NOMO-1 treated with dmso at 0.1 percent for 144 hours (cell line): ENCODE data around the gene CLEC7A.

ENCODE experiments used
- DNase-seq: peaks from one replicate; lab custom pipeline; 2025; ENCODE audit not compliant: unreplicated experiment; lab: John Stamatoyannopoulos, UW

The CLEC7A gene

DNA sequence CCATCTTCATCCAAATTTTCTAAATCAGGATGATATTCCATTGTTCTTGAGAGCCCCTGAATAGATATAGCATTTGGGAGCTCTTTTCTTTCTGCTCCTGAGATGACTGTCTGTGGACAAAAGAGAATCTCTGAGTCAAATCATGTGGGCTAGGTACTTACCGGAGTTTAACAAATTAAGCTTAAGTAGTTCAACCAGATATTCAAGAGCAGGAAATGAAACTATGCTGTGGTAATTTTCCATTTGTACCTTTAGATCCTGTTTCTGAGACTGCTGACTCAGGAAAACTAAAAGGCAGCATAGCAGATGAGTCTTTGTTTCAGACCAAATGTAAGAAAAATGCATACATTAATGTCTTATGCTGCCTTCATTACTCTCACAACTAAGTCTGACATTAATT, at the start of gene CLEC7A:
CLEC7A (minus strand) TSS at position 158 of the 400 bp plus-strand sequence; CDS start at position 41, 117 bp downstream.
- DNase-seq: peak; percentile 29

DNA sequence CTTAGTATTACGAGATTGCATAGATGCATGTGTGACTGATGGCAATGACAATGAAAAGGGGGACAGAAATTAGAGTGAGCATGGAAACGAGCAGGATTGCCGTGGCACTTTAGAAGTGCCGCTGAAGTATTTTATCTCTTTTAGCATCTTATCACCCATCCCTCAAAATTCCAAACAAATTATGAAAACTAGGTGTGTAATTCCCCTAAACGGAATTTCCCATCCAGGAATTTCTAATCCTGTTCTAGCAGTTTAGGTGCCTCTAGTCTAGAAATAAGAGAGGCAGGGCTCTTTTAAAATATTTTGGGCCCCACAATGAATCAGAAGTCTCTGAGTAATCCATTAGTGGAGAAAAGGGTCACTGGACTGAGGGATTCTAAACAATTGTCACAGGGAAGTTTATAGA, 49.8 kb upstream of the CLEC7A start:
- DNase-seq: no peak

GRCh38 chr12:10178821-10179220, 48.8 kb upstream of the CLEC7A start, which contains the start of gene TMEM52B:
TSS of gene TMEM52B (plus strand) at chr12:10179032. CDS start at chr12:10179575, 543 bp downstream.
- DNase-seq: no peak

DNA sequence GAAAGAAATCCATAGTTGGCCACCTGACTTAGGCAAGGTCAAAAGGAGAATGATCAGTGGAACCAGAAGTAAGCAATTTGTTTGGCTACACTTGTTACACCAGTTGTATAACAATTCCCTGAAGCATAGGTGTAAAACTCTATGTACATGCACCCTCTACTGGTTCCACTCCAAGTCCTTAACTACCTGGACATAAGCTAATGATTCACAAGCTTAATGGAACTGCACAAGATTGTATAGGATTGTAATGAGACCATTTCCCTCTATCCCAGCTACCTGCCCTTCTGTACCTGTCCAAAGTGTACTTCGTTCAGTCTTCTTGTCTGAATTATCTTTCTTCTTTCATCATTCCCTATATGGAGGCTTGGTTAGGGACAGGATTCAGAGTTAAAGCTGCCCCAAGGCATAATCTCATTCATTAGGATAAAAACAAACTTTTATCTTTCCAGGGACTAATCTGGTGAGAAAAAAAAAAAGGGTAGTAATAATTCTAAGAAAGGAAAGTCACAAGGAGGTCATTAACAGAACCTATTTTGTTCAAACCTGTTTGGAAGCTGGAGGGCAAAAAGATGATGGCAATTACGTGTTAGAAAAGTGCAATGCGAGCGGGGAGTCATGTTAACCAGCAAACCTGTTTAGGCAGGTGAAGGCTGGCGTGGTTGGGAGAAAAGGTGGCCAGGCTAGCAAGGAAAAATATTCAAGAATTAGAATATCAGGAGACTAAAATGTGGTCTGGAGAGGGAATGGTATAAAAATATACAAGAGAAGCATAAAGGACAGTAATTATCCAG, 46.0 kb upstream of the CLEC7A start:
- DNase-seq: no peak

- no peak for DNase-seq
Measured at GRCh38 chr12:10174986-10175614, 45.1 kb upstream of the CLEC7A start.

DNA sequence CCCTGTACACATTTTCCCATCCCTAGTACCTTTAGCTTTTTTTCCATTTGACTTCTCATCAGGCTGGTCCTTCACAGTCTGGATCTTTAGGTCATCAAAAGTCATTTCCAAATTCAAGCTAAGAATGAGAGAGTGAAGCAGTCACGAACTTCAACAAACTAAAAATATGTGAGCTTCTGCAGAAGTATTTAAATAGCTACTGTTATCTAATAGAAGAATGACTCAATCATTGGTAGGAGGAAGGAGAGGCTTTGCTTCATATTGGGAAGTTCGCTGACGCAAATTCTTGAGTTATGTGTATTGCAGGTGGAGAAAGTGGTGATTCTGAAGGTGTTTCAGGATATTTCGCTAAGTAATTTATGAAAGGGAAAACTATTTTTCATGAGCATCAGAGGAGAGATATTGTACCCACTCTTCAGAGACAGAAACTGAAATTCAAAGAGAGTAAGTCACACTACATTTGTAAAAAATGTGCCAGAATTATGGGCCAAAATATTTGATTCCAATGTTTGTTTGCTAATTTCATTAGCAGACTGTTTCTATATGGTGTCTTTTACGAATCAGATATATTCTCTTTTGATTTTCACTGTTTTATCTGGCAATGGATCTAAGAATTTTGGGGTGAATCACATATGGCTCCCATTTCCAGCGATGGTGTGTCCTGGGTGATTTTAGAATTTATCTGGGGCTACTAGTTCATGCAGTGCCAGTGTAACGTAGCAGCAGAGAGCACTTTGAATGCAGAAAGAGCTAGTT, 42.2 kb upstream of the CLEC7A start, which contains the start of gene OLR1:
OLR1 (minus strand) TSS at position 160 of the 756 bp plus-strand sequence; CDS start at position 105, 55 bp downstream.
- no peak for DNase-seq

- DNase-seq: peak; percentile 28
Measured at GRCh38 chr12:10170216-10170615, 40.2 kb upstream of the CLEC7A start.

- DNase-seq: no peak
Measured at GRCh38 chr12:10169104-10169503, 39.1 kb upstream of the CLEC7A start.

- DNase-seq: peak; percentile 88
Measured at GRCh38 chr12:10167599-10167998, 37.6 kb upstream of the CLEC7A start.

DNA sequence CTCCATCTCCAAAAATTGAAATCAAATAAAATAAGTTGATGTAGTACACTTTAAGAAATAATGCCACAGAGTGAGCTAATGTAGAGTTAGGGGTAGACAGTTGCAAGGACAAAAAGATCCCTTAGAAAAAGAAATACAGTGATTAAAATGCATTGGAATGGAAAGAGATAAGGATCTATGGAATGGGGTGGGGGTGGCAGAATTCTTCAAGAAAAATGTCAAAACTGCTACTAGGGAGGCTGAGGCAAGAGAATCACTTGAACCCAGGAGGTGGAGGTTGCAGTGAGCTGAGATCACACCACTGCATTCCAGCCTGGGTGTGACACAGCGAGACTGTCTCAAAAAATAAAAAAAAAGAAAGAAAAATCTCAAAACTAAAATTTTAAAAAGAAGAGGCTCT, 35.4 kb upstream of the CLEC7A start:
- DNase-seq: no peak

GRCh38 chr12:10163084-10163483, 33.1 kb upstream of the CLEC7A start:
- DNase-seq: no peak

DNA sequence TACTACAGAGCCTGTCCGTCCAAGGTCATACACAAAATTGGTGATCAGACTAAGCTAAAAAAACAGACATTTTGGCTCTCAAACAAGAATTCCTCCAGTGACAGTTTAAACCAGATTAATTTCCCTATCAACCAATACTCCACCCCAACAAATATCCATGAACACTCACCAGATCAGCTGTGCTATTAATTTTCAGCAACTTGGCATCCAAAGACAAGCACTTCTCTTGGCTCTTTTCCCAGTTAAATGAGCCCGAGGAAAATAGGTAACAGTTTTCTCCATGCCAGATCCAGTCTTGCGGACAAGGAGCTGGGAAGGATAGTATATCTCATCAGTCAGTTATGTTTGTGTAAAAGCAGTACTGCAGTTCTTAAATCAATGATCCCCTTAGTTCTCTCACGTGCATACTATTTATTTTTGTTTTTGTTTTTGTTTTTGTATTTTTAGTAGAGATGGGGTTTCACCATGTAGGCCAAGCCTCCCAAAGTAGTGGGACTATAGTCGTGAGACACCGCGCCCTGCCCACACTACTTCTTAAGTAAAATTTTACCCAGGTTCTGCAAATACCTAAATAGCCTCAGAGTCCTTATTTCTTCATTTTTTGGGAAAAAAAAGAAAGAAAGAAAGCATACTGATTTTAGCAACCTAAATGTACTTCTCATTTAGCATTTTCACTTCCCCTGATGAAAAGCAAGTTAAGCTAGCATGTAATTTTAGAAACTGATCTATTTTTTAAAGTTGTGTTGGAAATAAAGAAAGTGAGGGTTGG, 30.8 kb upstream of the CLEC7A start:
- DNase-seq: peak; percentile 38

GRCh38 chr12:10159280-10159679, 29.3 kb upstream of the CLEC7A start:
- no peak for DNase-seq

- no peak for DNase-seq
Measured at GRCh38 chr12:10158406-10158805, 28.4 kb upstream of the CLEC7A start.

DNA sequence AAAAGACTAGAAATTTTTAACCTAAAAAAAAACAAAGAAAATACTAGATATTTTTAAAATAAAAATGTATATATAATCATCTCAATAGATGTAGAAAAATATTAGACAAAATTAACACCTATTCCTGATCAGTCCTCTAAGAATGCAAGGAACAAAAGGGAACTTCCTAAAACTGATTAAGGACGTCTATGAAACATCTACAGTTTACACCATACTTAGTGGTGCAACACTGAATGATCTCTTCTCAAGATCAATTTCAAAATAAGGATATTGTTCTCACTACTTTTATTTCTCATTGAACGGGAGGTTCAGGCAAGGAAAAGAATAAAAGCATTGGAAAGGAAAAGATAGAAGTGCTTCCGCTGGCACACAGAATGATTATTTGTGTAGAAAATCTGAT, 26.0 kb upstream of the CLEC7A start:
- no peak for DNase-seq

DNA sequence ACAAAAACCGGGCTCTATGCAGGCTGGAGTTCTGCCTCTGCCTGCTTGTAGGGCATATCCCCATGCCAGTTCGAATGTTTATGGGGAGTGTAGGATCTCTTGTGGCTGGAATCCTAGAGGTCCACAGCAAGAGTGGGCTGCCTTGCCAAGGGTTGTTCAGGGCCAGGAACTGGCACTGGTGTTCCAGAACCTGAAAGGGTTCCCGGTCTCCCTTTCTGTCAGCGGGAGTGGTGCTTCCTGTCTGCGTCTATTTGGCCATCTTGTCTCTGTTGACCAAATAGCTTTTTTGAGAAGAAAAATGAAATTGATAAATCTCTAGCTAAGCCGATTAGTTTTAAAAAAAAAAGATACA, 24.1 kb upstream of the CLEC7A start:
- no peak for DNase-seq

- DNase-seq: peak; percentile 70
Measured at GRCh38 chr12:10153271-10154144, 23.5 kb upstream of the CLEC7A start.

DNA sequence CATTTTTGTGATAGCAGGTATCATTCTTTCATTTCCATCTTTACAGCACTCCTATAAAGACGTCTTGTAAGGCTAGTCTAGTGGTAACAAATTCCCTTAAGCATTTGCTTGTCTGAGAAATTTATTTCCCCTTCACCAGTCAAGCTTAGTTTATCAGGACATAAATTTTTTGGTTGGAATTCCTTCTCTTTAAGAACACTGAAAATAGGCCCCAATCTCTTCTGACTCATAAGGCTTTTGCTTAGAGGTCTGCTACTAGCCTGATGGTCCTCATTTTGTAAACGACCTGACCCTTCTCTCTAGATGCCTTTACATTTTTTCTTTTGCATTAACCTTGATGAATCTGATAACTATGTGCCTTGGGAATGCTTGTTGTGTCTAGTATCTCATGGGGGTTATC, 21.6 kb upstream of the CLEC7A start:
- DNase-seq: no peak

GRCh38 chr12:10147714-10148403, 17.9 kb upstream of the CLEC7A start:
- no peak for DNase-seq
